ENCODE results near the gene GTF3C4. TPM values are rescaled to one million over a fixed set of nuclear protein-coding genes. Genes with fewer than 3 reads are reported as not detected.

Gene GTF3C4
- polyA plus RNA-seq, 1 of the 3 experiments (the other 2 are of a cell fraction), result 2.8 TPM

DNA sequence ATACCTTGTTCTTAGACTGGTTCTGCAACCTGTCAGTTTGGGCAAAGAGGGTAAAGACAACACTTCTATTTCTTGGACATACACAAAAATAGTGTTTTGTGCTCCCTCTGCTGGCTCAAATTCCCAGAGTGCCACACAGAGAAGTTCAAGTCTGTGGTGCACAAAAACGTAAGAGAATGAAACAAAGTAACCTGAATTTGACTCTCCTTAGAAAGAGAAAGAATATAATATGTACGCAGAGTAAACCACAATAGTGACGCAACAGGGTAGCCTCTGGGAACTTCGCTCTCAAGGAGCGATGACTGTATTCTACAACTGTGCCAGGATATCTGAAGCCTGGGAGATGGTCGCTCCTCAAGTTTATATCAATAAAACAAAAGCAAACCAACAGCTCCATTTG lies 19.0 kb upstream of the GTF3C4 start:
- ChIA-PET POLR2A (no interaction called here), CTCF (interaction anchor here (0.7 to 1.9 kb wide), 9 partner anchors 10 to 283 kb away, joined by 3 to 8 read pairs (median 5); partner anchors contain the start of gene DDX31)
- H3K36me3 ChIP-seq (replicated peaks in 1 of 2; ENCODE audit: control insufficient read depth in 1 of 2, insufficient read depth in 2 of 2, low read length in 1 of 2), result peaks cover 47 to 78% of the 10 kb centered on the region in 2 experiments
- no peak overlapping the region for H3K4me2 ChIP-seq
- H3K27me3 ChIP-seq (ENCODE audit: insufficient read depth), result no peaks in the 10 kb centered on the region
- no peaks in the 10 kb centered on the region for H4K20me1 ChIP-seq (ENCODE audit: insufficient read depth)
- peaks cover 0 to 7% of the 10 kb centered on the region in 2 experiments; a peak in 3 of 4 replicates for H3K4me1 ChIP-seq (ENCODE audit: control insufficient read depth in 1 of 2, insufficient read depth in 2 of 2, low read depth in 1 of 2, low read length in 1 of 2)
- peak; percentile 19 for DNase-seq
- H2AFZ ChIP-seq (ENCODE audit: low read depth), result no peak overlapping the region
- peak overlapping the region in 1 of 2 experiments; percentile 16; a peak in 1 of 4 replicates for H3K27ac ChIP-seq (ENCODE audit: low read depth in 2 of 2, low read length in 1 of 2)
- peaks cover 10% of the 10 kb centered on the region for H3F3A ChIP-seq (replicated peaks; ENCODE audit: insufficient read depth)
- no peak overlapping the region; a peak in 1 of 4 replicates for H3K4me3 ChIP-seq (ENCODE audit: low read depth in 2 of 2, low read length in 1 of 2)
- 0 out of 2 replicates have a peak, but pooled peaks cover 6% of the 10 kb centered on the region for H3K79me2 ChIP-seq (ENCODE audit: insufficient read depth)
- no peak overlapping the region for H3K9ac ChIP-seq
- H3K9me2 ChIP-seq, result no peaks in the 10 kb centered on the region
- no peak for TF ChIP-seq TEAD4 (IDR thresholded peaks at IDR 0.05; ENCODE audit: borderline replicate concordance, insufficient read depth)
- 0 out of 2 replicates have a peak, but pooled peaks have one; percentile 16 for TF ChIP-seq SMC3 (IDR thresholded peaks at IDR 0.05; ENCODE audit: low read depth, low read length)
- TF ChIP-seq NFIC (IDR thresholded peaks at IDR 0.05; ENCODE audit: borderline replicate concordance), result no peak
- TF ChIP-seq CHD2 (IDR thresholded peaks at IDR 0.05; ENCODE audit: low read length, partially characterized antibody), result no peak
- TF ChIP-seq SIN3A (IDR thresholded peaks at IDR 0.05; ENCODE audit: borderline replicate concordance, low read depth, low read length), result no peak
- TF ChIP-seq EZH2phosphoT487 (IDR thresholded peaks at IDR 0.05; ENCODE audit: borderline replicate concordance, low read depth), result no peak
- no peak for TF ChIP-seq JUND (IDR thresholded peaks at IDR 0.05)
- no peak for TF ChIP-seq NRF1 (IDR thresholded peaks at IDR 0.05; ENCODE audit: low read depth, low read length)
- TF ChIP-seq YY1 (IDR thresholded peaks at IDR 0.05; ENCODE audit: low read depth), result no peak
- TF ChIP-seq, protein P1, sequence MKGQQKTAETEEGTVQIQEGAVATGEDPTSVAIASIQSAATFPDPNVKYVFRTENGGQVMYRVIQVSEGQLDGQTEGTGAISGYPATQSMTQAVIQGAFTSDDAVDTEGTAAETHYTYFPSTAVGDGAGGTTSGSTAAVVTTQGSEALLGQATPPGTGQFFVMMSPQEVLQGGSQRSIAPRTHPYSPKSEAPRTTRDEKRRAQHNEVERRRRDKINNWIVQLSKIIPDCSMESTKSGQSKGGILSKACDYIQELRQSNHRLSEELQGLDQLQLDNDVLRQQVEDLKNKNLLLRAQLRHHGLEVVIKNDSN (IDR thresholded peaks at IDR 0.05; ENCODE audit: borderline replicate concordance, low read depth), result no peak
- TF ChIP-seq, protein P2, sequence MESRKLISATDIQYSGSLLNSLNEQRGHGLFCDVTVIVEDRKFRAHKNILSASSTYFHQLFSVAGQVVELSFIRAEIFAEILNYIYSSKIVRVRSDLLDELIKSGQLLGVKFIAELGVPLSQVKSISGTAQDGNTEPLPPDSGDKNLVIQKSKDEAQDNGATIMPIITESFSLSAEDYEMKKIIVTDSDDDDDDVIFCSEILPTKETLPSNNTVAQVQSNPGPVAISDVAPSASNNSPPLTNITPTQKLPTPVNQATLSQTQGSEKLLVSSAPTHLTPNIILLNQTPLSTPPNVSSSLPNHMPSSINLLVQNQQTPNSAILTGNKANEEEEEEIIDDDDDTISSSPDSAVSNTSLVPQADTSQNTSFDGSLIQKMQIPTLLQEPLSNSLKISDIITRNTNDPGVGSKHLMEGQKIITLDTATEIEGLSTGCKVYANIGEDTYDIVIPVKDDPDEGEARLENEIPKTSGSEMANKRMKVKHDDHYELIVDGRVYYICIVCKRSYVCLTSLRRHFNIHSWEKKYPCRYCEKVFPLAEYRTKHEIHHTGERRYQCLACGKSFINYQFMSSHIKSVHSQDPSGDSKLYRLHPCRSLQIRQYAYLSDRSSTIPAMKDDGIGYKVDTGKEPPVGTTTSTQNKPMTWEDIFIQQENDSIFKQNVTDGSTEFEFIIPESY (IDR thresholded peaks at IDR 0.05; ENCODE audit: borderline replicate concordance, low read depth), result no peak
- TF ChIP-seq, protein P3, sequence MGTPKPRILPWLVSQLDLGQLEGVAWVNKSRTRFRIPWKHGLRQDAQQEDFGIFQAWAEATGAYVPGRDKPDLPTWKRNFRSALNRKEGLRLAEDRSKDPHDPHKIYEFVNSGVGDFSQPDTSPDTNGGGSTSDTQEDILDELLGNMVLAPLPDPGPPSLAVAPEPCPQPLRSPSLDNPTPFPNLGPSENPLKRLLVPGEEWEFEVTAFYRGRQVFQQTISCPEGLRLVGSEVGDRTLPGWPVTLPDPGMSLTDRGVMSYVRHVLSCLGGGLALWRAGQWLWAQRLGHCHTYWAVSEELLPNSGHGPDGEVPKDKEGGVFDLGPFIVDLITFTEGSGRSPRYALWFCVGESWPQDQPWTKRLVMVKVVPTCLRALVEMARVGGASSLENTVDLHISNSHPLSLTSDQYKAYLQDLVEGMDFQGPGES (IDR thresholded peaks at IDR 0.05; ENCODE audit: low read depth, low read length), result no peak
- TF ChIP-seq FOXM1 (IDR thresholded peaks at IDR 0.05; ENCODE audit: low read depth), result no peak
- no peak for TF ChIP-seq GATA2 (CRISPR knock-in tag; IDR thresholded peaks at IDR 0.05)
- TF ChIP-seq RXRA (IDR thresholded peaks at IDR 0.05; ENCODE audit: borderline replicate concordance, low read depth), result no peak
- no peak for TF ChIP-seq GABPA (IDR thresholded peaks at IDR 0.05; ENCODE audit: low read depth)
- TF ChIP-seq, protein P4, sequence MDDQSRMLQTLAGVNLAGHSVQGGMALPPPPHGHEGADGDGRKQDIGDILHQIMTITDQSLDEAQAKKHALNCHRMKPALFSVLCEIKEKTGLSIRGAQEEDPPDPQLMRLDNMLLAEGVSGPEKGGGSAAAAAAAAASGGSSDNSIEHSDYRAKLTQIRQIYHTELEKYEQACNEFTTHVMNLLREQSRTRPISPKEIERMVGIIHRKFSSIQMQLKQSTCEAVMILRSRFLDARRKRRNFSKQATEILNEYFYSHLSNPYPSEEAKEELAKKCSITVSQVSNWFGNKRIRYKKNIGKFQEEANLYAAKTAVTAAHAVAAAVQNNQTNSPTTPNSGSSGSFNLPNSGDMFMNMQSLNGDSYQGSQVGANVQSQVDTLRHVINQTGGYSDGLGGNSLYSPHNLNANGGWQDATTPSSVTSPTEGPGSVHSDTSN (IDR thresholded peaks at IDR 0.05), result no peak
- TF ChIP-seq RAD21 (IDR thresholded peaks at IDR 0.05; ENCODE audit: low read length), result peak; percentile 40; the same call in 1 of the 2 replicates
- TF ChIP-seq EP300 (IDR thresholded peaks at IDR 0.05; ENCODE audit: borderline replicate concordance in 1 of 2, low read depth in 1 of 2, low read length in 1 of 2), result no peak
- TF ChIP-seq, protein P5, sequence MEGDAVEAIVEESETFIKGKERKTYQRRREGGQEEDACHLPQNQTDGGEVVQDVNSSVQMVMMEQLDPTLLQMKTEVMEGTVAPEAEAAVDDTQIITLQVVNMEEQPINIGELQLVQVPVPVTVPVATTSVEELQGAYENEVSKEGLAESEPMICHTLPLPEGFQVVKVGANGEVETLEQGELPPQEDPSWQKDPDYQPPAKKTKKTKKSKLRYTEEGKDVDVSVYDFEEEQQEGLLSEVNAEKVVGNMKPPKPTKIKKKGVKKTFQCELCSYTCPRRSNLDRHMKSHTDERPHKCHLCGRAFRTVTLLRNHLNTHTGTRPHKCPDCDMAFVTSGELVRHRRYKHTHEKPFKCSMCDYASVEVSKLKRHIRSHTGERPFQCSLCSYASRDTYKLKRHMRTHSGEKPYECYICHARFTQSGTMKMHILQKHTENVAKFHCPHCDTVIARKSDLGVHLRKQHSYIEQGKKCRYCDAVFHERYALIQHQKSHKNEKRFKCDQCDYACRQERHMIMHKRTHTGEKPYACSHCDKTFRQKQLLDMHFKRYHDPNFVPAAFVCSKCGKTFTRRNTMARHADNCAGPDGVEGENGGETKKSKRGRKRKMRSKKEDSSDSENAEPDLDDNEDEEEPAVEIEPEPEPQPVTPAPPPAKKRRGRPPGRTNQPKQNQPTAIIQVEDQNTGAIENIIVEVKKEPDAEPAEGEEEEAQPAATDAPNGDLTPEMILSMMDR (IDR thresholded peaks at IDR 0.05), result peak; percentile 68
- no peak for TF ChIP-seq TCF12 (IDR thresholded peaks at IDR 0.05)
- WGBS (ENCODE audit: low lambda C conversion rate), result 61% methylated on average over 6 of the region's 6 CpGs
- H3K9me3 ChIP-seq, result no peaks in the 10 kb centered on the region
